DMS79 treated with DMSO at 0.1 percent for 48 hours (cell line): ENCODE results near the gene CADM1.

Source experiments
- DNase-seq: peaks from one replicate; lab custom pipeline; 2025; lab: John Stamatoyannopoulos, UW

Gene CADM1

GRCh38 chr11:115317277-115318185, 186.7 kb downstream of the CADM1 start:
- no peak for DNase-seq

- no peak for DNase-seq
Observed at GRCh38 chr11:115316696-115317095, 187.5 kb downstream of the CADM1 start.

GRCh38 chr11:115314330-115314920, 189.8 kb downstream of the CADM1 start:
- no peak for DNase-seq

- DNase-seq = no peak
Observed at GRCh38 chr11:115313224-115313838, 190.9 kb downstream of the CADM1 start.

- DNase-seq = no peak
Observed at GRCh38 chr11:115311949-115312348, 192.3 kb downstream of the CADM1 start.

GRCh38 chr11:115306689-115307088, 197.5 kb downstream of the CADM1 start:
- DNase-seq = peak; percentile 47

- DNase-seq = no peak
Observed at GRCh38 chr11:115304774-115305472, 199.3 kb downstream of the CADM1 start.

- no peak for DNase-seq
Observed at GRCh38 chr11:115303929-115304531, 200.2 kb downstream of the CADM1 start.

- no peak for DNase-seq
Observed at GRCh38 chr11:115302946-115303703, 201.1 kb downstream of the CADM1 start.

GRCh38 chr11:115300660-115301428, 203.4 kb downstream of the CADM1 start:
- no peak for DNase-seq

GRCh38 chr11:115298300-115299012, 205.8 kb downstream of the CADM1 start:
- DNase-seq = no peak

GRCh38 chr11:115297330-115297729, 206.9 kb downstream of the CADM1 start:
- DNase-seq = no peak

- no peak for DNase-seq
Observed at GRCh38 chr11:115291325-115291724, 212.9 kb downstream of the CADM1 start.

GRCh38 chr11:115290893-115291292, 213.3 kb downstream of the CADM1 start:
- peak; percentile 55 for DNase-seq

GRCh38 chr11:115290479-115290878, 213.7 kb downstream of the CADM1 start:
- no peak for DNase-seq

- peak; percentile 26 for DNase-seq
Observed at GRCh38 chr11:115287266-115287665, 216.9 kb downstream of the CADM1 start.

GRCh38 chr11:115286614-115287013, 217.6 kb downstream of the CADM1 start:
- peak; percentile 27 for DNase-seq

GRCh38 chr11:115284773-115285172, 219.4 kb downstream of the CADM1 start:
- DNase-seq = no peak

- no peak for DNase-seq
Observed at GRCh38 chr11:115282923-115283322, 221.3 kb downstream of the CADM1 start.

GRCh38 chr11:115280775-115281174, 223.4 kb downstream of the CADM1 start:
- DNase-seq = no peak
